ENCODE measurements around the gene ITPRID2. TPM values are rescaled to one million over a fixed set of nuclear protein-coding genes. Genes with fewer than 3 reads are reported as not detected.
"Not testable (repeated sequence)": the region's sequence is repeated elsewhere in the genome, so short reads cannot be mapped to it uniquely, and the experiment has no call there.

Gene ITPRID2
- total and polyA plus RNA-seq, 7 donors = 31.6 to 73.3 (median 56.4) TPM

DNA sequence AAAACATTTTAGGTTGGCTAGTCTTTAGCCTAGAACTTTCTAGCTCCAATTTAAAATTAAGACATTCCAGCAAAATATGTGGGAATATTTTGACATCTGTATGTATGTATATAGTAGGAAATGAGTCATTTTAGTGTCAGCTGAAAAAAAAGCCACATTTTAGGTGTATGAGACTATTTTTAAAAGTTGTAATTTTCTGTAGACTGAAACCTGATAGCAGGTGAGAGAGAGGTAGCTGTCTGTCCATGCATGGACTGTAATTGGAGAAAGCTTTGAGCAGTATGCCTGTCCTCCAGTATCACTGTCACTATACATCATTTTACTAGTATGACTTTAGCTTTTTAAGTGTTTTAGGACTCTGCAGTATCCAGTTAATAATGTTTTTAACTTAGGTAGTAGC lies 68.0 kb downstream of the ITPRID2 start:
- H3K36me3 ChIP-seq (ENCODE audit: insufficient read depth in 1 of 2, low read depth in 1 of 2) = no peaks in the 10 kb centered on the region
- intact Hi-C loops (cut with DNase I) = loop anchor here in 1 of 2 donors (10.0 kb wide), 1 partner anchor 215 kb away; no protein-coding TSS in a partner anchor
- peaks cover 2% of the 10 kb centered on the region for H3K9me3 ChIP-seq
- H3K27me3 ChIP-seq (ENCODE audit: insufficient read depth in 3 of 3, low read length in 2 of 3) = no peaks in the 10 kb centered on the region
- TF ChIP-seq, protein P1, sequence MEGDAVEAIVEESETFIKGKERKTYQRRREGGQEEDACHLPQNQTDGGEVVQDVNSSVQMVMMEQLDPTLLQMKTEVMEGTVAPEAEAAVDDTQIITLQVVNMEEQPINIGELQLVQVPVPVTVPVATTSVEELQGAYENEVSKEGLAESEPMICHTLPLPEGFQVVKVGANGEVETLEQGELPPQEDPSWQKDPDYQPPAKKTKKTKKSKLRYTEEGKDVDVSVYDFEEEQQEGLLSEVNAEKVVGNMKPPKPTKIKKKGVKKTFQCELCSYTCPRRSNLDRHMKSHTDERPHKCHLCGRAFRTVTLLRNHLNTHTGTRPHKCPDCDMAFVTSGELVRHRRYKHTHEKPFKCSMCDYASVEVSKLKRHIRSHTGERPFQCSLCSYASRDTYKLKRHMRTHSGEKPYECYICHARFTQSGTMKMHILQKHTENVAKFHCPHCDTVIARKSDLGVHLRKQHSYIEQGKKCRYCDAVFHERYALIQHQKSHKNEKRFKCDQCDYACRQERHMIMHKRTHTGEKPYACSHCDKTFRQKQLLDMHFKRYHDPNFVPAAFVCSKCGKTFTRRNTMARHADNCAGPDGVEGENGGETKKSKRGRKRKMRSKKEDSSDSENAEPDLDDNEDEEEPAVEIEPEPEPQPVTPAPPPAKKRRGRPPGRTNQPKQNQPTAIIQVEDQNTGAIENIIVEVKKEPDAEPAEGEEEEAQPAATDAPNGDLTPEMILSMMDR (IDR thresholded peaks at IDR 0.05) = no peak
- ATAC-seq (no peak), DNase-seq (no peak)
- no peaks in the 10 kb centered on the region for H3K4me1 ChIP-seq
- H3K4me3 ChIP-seq = no peak overlapping the region
- no peak overlapping the region for H3K27ac ChIP-seq

- DNase-seq; H3K4me3 ChIP-seq; H3K9me3 ChIP-seq; H3K36me3 ChIP-seq (ENCODE audit: insufficient read depth in 1 of 2, low read depth in 1 of 2); H3K27ac ChIP-seq; H3K27me3 ChIP-seq (ENCODE audit: insufficient read depth in 3 of 3, low read length in 2 of 3); ATAC-seq; intact Hi-C loops (cut with DNase I); H3K4me1 ChIP-seq: not testable (repeated sequence)
- WGBS, 3 donors = 91 to 92% (median 91%) methylated on average over 8 of the region's 8 CpGs
Observed at GRCh38 chr2:181961167-181961566, 69.6 kb downstream of the ITPRID2 start.

GRCh38 chr2:181962142-181962541 lies 70.6 kb downstream of the ITPRID2 start:
- intact Hi-C loops (cut with DNase I) = no loop called here
- WGBS, 3 donors = 94 to 98% (median 97%) methylated on average over 20 of the region's 20 CpGs
- H3K4me3 ChIP-seq = no peak overlapping the region
- no peaks in the 10 kb centered on the region for H3K36me3 ChIP-seq (ENCODE audit: insufficient read depth in 1 of 2, low read depth in 1 of 2)
- H3K27ac ChIP-seq = no peak overlapping the region
- peaks cover 4% of the 10 kb centered on the region for H3K9me3 ChIP-seq
- no peak for ATAC-seq
- H3K4me1 ChIP-seq = no peaks in the 10 kb centered on the region
- H3K27me3 ChIP-seq (ENCODE audit: insufficient read depth in 3 of 3, low read length in 2 of 3) = no peaks in the 10 kb centered on the region
- DNase-seq = no peak
- TF ChIP-seq, protein P1 (IDR thresholded peaks at IDR 0.05) = no peak

GRCh38 chr2:181970160-181970794 lies 78.7 kb downstream of the ITPRID2 start:
- Histone ChIP-seq H3K36me3 (ENCODE audit: insufficient read depth in 1 of 2, low read depth in 1 of 2) (no peaks in the 10 kb centered on the region), H3K9me3 (no peaks in the 10 kb centered on the region), H3K4me3 (no peak overlapping the region), H3K27me3 (ENCODE audit: insufficient read depth in 3 of 3, low read length in 2 of 3) (no peaks in the 10 kb centered on the region), H3K27ac (no peak overlapping the region), H3K4me1 (no peaks in the 10 kb centered on the region)
- ATAC-seq (no peak), DNase-seq (no peak)
- TF ChIP-seq, protein P1 (IDR thresholded peaks at IDR 0.05) = no peak
- WGBS, 3 donors = 72 to 83% (median 82%) methylated on average over 2 of the region's 2 CpGs
- intact Hi-C loops (cut with DNase I) = no loop called here

DNA sequence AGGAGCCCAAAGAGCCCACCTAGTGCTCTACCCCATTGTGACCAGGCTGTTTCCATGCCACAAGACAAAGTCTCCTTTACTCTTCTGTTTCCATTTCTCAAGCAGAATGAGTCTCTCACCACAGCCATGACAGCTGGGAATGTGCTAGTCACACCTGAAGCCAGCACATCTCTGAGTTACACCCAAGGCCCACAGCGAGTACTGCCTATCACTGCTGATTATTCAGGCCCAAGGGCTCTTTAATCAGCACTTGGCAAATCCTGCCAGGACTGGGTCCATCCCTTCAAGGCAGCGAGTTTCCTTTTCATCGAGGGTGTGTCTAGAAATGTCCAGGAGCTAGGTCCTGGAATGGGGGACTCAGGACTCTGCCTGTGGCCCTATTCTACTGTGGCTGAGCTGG lies 79.5 kb downstream of the ITPRID2 start:
- Histone ChIP-seq H3K4me1 (no peaks in the 10 kb centered on the region), H3K27me3 (ENCODE audit: insufficient read depth in 3 of 3, low read length in 2 of 3) (no peaks in the 10 kb centered on the region), H3K36me3 (ENCODE audit: insufficient read depth in 1 of 2, low read depth in 1 of 2) (no peaks in the 10 kb centered on the region), H3K9me3 (no peaks in the 10 kb centered on the region), H3K4me3 (no peak overlapping the region), H3K27ac (no peak overlapping the region)
- ATAC-seq (no peak), DNase-seq (no peak)
- WGBS, 3 donors = 83 to 88% (median 86%) methylated on average over 3 of the region's 3 CpGs
- TF ChIP-seq, protein P1 (IDR thresholded peaks at IDR 0.05) = no peak
- intact Hi-C loops (cut with DNase I) = no loop called here
